HepG2 (cell line): ENCODE results near the gene CBX2. TPM values are rescaled to one million over a fixed set of nuclear protein-coding genes. Genes with fewer than 3 reads are reported as not detected.

ENCODE experiments used
- NRL ChIP-seq: sonication (generic); formaldehyde crosslinking; IDR thresholded peaks from 2 replicates; pipeline ENCODE4 v1.5.0; 2020; ENCODE audit warnings: missing genetic modification reagents, mild to moderate bottlenecking, moderate library complexity, borderline replicate concordance
- SAFB2 ChIP-seq: sonication (generic); formaldehyde crosslinking; IDR thresholded peaks from 2 replicates; pipeline ENCODE4 v1.5.1; 2020; ENCODE audit warnings: missing genetic modification reagents, low read depth, mild to moderate bottlenecking, borderline replicate concordance
- SP1 ChIP-seq, 2 experiments: fragments of 450-650 bp in 1 of 2; sonication (generic) in 1 of 2; formaldehyde crosslinking in 1 of 2; IDR thresholded peaks; 2 replicates each; pipeline versions ENCODE4 v1.4.0 to v1.6.1; 2016 to 2020; ENCODE audit warnings: missing genetic modification reagents in 1 of 2
- TSC22D2 ChIP-seq: sonication (generic); formaldehyde crosslinking; IDR thresholded peaks from 2 replicates; pipeline ENCODE4 v1.5.1; 2020; ENCODE audit warnings: missing genetic modification reagents, mild to moderate bottlenecking, borderline replicate concordance
- ZBTB1 ChIP-seq: sonication (generic); formaldehyde crosslinking; IDR thresholded peaks from 2 replicates; pipeline ENCODE4 v1.4.0; 2020; ENCODE audit warnings: missing genetic modification reagents, borderline replicate concordance
- ZC3H4 ChIP-seq: sonication (generic); formaldehyde crosslinking; IDR thresholded peaks from 2 replicates; pipeline ENCODE4 v1.4.0; 2020; ENCODE audit warnings: missing genetic modification reagents, borderline replicate concordance
- ZNF331 ChIP-seq: sonication (generic); formaldehyde crosslinking; IDR thresholded peaks from 2 replicates; pipeline ENCODE4 v1.4.0; 2020; ENCODE audit warnings: missing genetic modification reagents
- ZNF549 ChIP-seq: sonication (generic); formaldehyde crosslinking; IDR thresholded peaks from 2 replicates; pipeline ENCODE4 v1.5.0; 2020; ENCODE audit warnings: missing genetic modification reagents
- ZNF749 ChIP-seq: sonication (generic); formaldehyde crosslinking; IDR thresholded peaks from 2 replicates; pipeline ENCODE4 v1.8.0; 2022; ENCODE audit warnings: mild to moderate bottlenecking, missing genetic modification reagents, moderate library complexity, borderline replicate concordance
- ZNF790 ChIP-seq: sonication (generic); formaldehyde crosslinking; IDR thresholded peaks from 2 replicates; pipeline ENCODE4 v1.8.0; 2022; ENCODE audit warnings: missing genetic modification reagents, mild to moderate bottlenecking, borderline replicate concordance
- ZNF850 ChIP-seq: sonication (generic); formaldehyde crosslinking; conservative IDR thresholded peaks from 2 replicates; pipeline ENCODE4 v1.9.0; 2021; ENCODE audit warnings: mild to moderate bottlenecking, missing genetic modification reagents
- ZSCAN9 ChIP-seq: IDR thresholded peaks from 2 replicates; pipeline ENCODE4 v1.6.1; 2016; ENCODE audit warnings: borderline replicate concordance
- polyA plus RNA-seq, 8 experiments: library from polyadenylated mRNA; depleted of rRNA in 3 of 8; stranded (reverse) in 7 of 8; unstranded in 1 of 8; fragments of >200 nt; fragmentation: Illumina TruSeq in 4 of 8; extraction: Trizol in 4 of 8; gene quantifications; 2 replicates each; pipeline versions ENCODE4 v1.2.1 to v1.2.3, GENCODE V29; 2011 to 2016; ENCODE audit warnings: low read depth in 4 of 8, missing spikeins in 1 of 8, mixed read lengths in 1 of 8; ENCODE audit not compliant: insufficient read depth in 1 of 8
- total RNA-seq, 5 experiments: library from RNA; depleted of rRNA; stranded (reverse); fragments of >200 nt; fragmentation: Illumina TruSeq; extraction: Trizol; gene quantifications; 2 replicates each; pipeline ENCODE4 v1.2.3, GENCODE V29; 2016; ENCODE audit warnings: low read depth in 1 of 5
- TF ChIP-seq, protein P1 (sequence below): sonication (generic); formaldehyde crosslinking; IDR thresholded peaks from 2 replicates; pipeline ENCODE4 v1.5.1; 2020; ENCODE audit warnings: missing genetic modification reagents, mild to moderate bottlenecking, borderline replicate concordance
- TF ChIP-seq, protein P2 (sequence below): sonication (generic); formaldehyde crosslinking; IDR thresholded peaks from 2 replicates; pipeline ENCODE4 v1.4.0; 2020; ENCODE audit warnings: missing genetic modification reagents
- TF ChIP-seq, protein P3 (sequence below): sonication (generic); formaldehyde crosslinking; IDR thresholded peaks from 2 replicates; pipeline ENCODE4 v1.4.0; 2020; ENCODE audit warnings: missing genetic modification reagents
- TF ChIP-seq, protein P4 (sequence below): IDR thresholded peaks from 2 replicates; pipeline ENCODE4 v1.6.1; 2016; ENCODE audit warnings: mild to moderate bottlenecking
- TF ChIP-seq, protein P5 (sequence below): sonication (generic); formaldehyde crosslinking; IDR thresholded peaks from 2 replicates; pipeline ENCODE4 v1.9.0; 2021; ENCODE audit warnings: missing genetic modification reagents, mild to moderate bottlenecking, borderline replicate concordance

CBX2 gene
- total and polyA plus RNA-seq, 2 of the 13 experiments (the other 11 are each of a cell fraction or from before 2014, with no cell fraction given), result 14.5 to 31.1 TPM

DNA sequence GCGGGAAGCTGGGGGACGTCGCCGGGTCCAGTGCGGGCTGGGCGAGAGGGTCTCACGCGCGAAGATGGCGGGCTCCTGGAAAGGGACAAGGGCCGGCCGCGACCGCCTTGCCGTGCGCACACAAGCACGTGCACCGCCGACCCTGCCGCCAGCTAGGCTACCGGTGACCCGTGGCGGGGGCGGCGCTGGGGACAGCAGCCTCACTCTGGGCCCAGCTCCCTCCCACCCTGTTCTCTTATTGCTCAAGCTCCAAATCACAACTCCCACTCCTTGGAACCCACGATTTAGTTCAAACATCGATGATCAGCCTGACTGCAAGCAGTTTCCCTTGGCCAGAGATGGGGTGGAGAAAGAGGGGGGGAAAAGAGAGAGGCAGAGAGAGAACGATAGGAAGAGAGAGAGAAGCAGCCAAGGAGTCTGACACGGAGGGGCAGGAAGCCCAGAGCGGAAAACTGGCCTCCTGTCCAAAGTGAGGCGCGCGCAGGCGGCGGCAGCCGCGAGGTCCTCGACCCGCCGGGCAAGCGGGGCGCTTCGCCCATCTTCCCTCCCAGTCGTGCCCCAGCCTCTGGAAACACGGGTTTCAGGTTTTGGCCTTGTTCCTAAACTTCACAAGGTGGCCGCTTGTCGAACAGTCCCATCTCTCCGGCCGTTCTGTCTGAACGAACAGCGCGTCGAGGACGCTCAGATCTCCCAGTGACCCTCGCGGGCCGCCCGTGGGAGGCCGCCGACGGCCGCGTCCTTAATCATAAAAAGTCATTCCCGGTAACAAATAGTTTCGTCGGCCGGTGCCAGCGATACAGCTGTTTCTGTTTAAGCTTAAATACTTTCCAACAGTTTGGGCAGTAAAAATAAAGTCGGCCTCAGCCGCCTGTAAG lies 20.6 kb downstream of the CBX2 start (continued):
- TF ChIP-seq, protein P1, sequence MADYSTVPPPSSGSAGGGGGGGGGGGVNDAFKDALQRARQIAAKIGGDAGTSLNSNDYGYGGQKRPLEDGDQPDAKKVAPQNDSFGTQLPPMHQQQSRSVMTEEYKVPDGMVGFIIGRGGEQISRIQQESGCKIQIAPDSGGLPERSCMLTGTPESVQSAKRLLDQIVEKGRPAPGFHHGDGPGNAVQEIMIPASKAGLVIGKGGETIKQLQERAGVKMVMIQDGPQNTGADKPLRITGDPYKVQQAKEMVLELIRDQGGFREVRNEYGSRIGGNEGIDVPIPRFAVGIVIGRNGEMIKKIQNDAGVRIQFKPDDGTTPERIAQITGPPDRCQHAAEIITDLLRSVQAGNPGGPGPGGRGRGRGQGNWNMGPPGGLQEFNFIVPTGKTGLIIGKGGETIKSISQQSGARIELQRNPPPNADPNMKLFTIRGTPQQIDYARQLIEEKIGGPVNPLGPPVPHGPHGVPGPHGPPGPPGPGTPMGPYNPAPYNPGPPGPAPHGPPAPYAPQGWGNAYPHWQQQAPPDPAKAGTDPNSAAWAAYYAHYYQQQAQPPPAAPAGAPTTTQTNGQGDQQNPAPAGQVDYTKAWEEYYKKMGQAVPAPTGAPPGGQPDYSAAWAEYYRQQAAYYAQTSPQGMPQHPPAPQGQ (CRISPR knock-in tag), result no peak
- TF ChIP-seq, protein P2, sequence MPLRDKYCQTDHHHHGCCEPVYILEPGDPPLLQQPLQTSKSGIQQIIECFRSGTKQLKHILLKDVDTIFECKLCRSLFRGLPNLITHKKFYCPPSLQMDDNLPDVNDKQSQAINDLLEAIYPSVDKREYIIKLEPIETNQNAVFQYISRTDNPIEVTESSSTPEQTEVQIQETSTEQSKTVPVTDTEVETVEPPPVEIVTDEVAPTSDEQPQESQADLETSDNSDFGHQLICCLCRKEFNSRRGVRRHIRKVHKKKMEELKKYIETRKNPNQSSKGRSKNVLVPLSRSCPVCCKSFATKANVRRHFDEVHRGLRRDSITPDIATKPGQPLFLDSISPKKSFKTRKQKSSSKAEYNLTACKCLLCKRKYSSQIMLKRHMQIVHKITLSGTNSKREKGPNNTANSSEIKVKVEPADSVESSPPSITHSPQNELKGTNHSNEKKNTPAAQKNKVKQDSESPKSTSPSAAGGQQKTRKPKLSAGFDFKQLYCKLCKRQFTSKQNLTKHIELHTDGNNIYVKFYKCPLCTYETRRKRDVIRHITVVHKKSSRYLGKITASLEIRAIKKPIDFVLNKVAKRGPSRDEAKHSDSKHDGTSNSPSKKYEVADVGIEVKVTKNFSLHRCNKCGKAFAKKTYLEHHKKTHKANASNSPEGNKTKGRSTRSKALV (CRISPR knock-in tag), result peak; percentile 51; the same call in 1 of the 2 replicates
- TF ChIP-seq ZNF850 (no peak), ZNF790 (CRISPR knock-in tag) (0 out of 2 replicates have a peak, but pooled peaks have one; percentile 61), ZNF549 (CRISPR knock-in tag) (no peak), ZBTB1 (CRISPR knock-in tag) (no peak), ZC3H4 (no peak), ZSCAN9 (CRISPR knock-in tag) (no peak), ZNF331 (no peak), SP1 (IDR thresholded peaks at IDR 0.05) (no peak), SP1 (CRISPR knock-in tag; IDR thresholded peaks at IDR 0.05) (no peak), NRL (CRISPR knock-in tag) (peak; percentile 14; the same call in 1 of the 2 replicates), ZNF749 (no peak), TSC22D2 (peak; percentile 19; the same call in 1 of the 2 replicates), SAFB2 (0 out of 2 replicates have a peak, but pooled peaks have one; percentile 61)
- TF ChIP-seq, protein P3, sequence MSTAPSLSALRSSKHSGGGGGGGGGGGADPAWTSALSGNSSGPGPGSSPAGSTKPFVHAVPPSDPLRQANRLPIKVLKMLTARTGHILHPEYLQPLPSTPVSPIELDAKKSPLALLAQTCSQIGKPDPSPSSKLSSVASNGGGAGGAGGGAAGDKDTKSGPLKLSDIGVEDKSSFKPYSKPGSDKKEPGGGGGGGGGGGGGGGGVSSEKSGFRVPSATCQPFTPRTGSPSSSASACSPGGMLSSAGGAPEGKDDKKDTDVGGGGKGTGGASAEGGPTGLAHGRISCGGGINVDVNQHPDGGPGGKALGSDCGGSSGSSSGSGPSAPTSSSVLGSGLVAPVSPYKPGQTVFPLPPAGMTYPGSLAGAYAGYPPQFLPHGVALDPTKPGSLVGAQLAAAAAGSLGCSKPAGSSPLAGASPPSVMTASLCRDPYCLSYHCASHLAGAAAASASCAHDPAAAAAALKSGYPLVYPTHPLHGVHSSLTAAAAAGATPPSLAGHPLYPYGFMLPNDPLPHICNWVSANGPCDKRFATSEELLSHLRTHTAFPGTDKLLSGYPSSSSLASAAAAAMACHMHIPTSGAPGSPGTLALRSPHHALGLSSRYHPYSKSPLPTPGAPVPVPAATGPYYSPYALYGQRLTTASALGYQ (CRISPR knock-in tag), result no peak
- TF ChIP-seq, protein P4, sequence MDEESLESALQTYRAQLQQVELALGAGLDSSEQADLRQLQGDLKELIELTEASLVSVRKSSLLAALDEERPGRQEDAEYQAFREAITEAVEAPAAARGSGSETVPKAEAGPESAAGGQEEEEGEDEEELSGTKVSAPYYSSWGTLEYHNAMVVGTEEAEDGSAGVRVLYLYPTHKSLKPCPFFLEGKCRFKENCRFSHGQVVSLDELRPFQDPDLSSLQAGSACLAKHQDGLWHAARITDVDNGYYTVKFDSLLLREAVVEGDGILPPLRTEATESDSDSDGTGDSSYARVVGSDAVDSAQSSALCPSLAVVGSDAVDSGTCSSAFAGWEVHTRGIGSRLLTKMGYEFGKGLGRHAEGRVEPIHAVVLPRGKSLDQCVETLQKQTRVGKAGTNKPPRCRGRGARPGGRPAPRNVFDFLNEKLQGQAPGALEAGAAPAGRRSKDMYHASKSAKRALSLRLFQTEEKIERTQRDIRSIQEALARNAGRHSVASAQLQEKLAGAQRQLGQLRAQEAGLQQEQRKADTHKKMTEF (CRISPR knock-in tag), result peak; percentile 60; the same call in 1 of the 2 replicates
- TF ChIP-seq, protein P5, sequence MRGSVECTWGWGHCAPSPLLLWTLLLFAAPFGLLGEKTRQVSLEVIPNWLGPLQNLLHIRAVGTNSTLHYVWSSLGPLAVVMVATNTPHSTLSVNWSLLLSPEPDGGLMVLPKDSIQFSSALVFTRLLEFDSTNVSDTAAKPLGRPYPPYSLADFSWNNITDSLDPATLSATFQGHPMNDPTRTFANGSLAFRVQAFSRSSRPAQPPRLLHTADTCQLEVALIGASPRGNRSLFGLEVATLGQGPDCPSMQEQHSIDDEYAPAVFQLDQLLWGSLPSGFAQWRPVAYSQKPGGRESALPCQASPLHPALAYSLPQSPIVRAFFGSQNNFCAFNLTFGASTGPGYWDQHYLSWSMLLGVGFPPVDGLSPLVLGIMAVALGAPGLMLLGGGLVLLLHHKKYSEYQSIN (CRISPR knock-in tag), result no peak
